Neural cell (in vitro differentiated cells): ENCODE measurements around the gene SLC10A1. TPM values are rescaled to one million over a fixed set of nuclear protein-coding genes. Genes with fewer than 3 reads are reported as not detected.

ENCODE experiments used
- H2AFZ ChIP-seq: fragments of 200-600, 300-800 bp; sonication (generic), shearing (Covaris generic); 2 replicates; pipeline ENCODE4 v1.6.0; 2014; ENCODE audit warnings: low read depth, mild to moderate bottlenecking, antibody characterized with exemption, low read length, moderate library complexity
- H3F3A ChIP-seq: fragments of 200-600 bp; shearing (Covaris generic); 2 replicates; pipeline ENCODE4 v1.6.1; 2016; ENCODE audit warnings: mild to moderate bottlenecking, moderate library complexity, mixed read lengths, antibody characterized with exemption, low read length; ENCODE audit not compliant: insufficient read depth, poor library complexity, severe bottlenecking
- H3K27ac ChIP-seq: fragments of 200-600, 300-800 bp; sonication (generic), shearing (Covaris generic); 2 replicates; pipeline ENCODE4 v1.5.1; 2014; ENCODE audit warnings: mild to moderate bottlenecking, low read length, moderate library complexity
- H3K27me3 ChIP-seq: fragments of 300-800, 200-600 bp; sonication (generic), shearing (Covaris generic); 2 replicates; pipeline ENCODE4 v1.6.0; 2014; ENCODE audit warnings: mild to moderate bottlenecking, low read depth, low read length, moderate library complexity; ENCODE audit not compliant: insufficient read depth
- H3K36me3 ChIP-seq: fragments of 300-800, 200-600 bp; sonication (generic), shearing (Covaris generic); 2 replicates; pipeline ENCODE4 v1.5.1; 2014; ENCODE audit warnings: mild to moderate bottlenecking, antibody characterized with exemption, low read length, moderate library complexity; ENCODE audit not compliant: insufficient read depth
- H3K4me2 ChIP-seq: fragments of 300-800, 200-600 bp; sonication (generic), shearing (Covaris generic); 2 replicates; pipeline ENCODE4 v1.6.0; 2014; ENCODE audit warnings: mild to moderate bottlenecking, low read length
- H3K4me3 ChIP-seq: fragments of 300-800, 200-600 bp; sonication (generic), shearing (Covaris generic); 2 replicates; pipeline ENCODE4 v1.5.1; 2014; ENCODE audit warnings: mild to moderate bottlenecking, low read length, moderate library complexity
- H3K79me2 ChIP-seq: fragments of 200-600 bp; shearing (Covaris generic); replicated peaks from 2 replicates; pipeline ENCODE4 v1.6.0; 2014; ENCODE audit warnings: mild to moderate bottlenecking, low read length, moderate library complexity; ENCODE audit not compliant: insufficient read depth
- H3K9ac ChIP-seq: fragments of 300-800, 200-600 bp; sonication (generic), shearing (Covaris generic); 2 replicates; pipeline ENCODE4 v1.6.1; 2016; ENCODE audit warnings: mild to moderate bottlenecking, low read length, mixed read lengths
- H3K9me2 ChIP-seq: fragments of 200-600 bp; shearing (Covaris generic); 2 replicates; pipeline ENCODE4 v1.6.1; 2016; ENCODE audit warnings: mild to moderate bottlenecking, low read length, mixed read lengths; ENCODE audit not compliant: insufficient read depth
- H3K9me3 ChIP-seq: fragments of 200-600, 300-800 bp; sonication (generic), shearing (Covaris generic); 2 replicates; pipeline ENCODE4 v1.6.1; 2016; ENCODE audit warnings: mild to moderate bottlenecking, mixed run types, low read length, moderate library complexity, mixed read lengths
- H4K20me1 ChIP-seq: fragments of 200-600 bp; shearing (Covaris generic); 2 replicates; pipeline ENCODE4 v1.6.1; 2016; ENCODE audit warnings: mild to moderate bottlenecking, mixed run types; ENCODE audit not compliant: insufficient read depth
- CTCF ChIP-seq: fragments of 450-650 bp; IDR thresholded peaks from 2 replicates; pipeline ENCODE4 v1.5.1; 2014; ENCODE audit warnings: antibody characterized with exemption, mild to moderate bottlenecking, moderate library complexity; ENCODE audit not compliant: poor library complexity, severe bottlenecking
- EP300 ChIP-seq: fragments of 450-650 bp; conservative IDR thresholded peaks from 2 replicates; pipeline ENCODE4 v1.6.1; 2014; ENCODE audit warnings: antibody characterized with exemption, mild to moderate bottlenecking, moderate library complexity; ENCODE audit not compliant: poor library complexity, severe bottlenecking
- EZH2 ChIP-seq: fragments of 200-600, 300-800 bp; shearing (Covaris generic), sonication (generic); IDR thresholded peaks from 2 replicates; pipeline ENCODE4 v1.6.1; 2014; ENCODE audit warnings: antibody characterized with exemption, low read length, borderline replicate concordance, mild to moderate bottlenecking; ENCODE audit not compliant: insufficient read depth, poor library complexity, severe bottlenecking
- MXI1 ChIP-seq: fragments of 450-650 bp; conservative IDR thresholded peaks from 2 replicates; pipeline ENCODE4 v1.6.1; 2014; ENCODE audit warnings: antibody characterized with exemption, mild to moderate bottlenecking; ENCODE audit not compliant: poor library complexity, severe bottlenecking
- POLR2AphosphoS5 ChIP-seq: IDR thresholded peaks from 2 replicates; pipeline ENCODE4 v1.6.1; 2012
- RAD21 ChIP-seq: fragments of 450-650 bp; conservative IDR thresholded peaks from 2 replicates; pipeline ENCODE4 v1.6.1; 2014; ENCODE audit warnings: antibody characterized with exemption, mild to moderate bottlenecking, moderate library complexity
- REST ChIP-seq: IDR thresholded peaks from 2 replicates; pipeline ENCODE4 v1.6.1; 2012; ENCODE audit warnings: borderline replicate concordance
- SMC3 ChIP-seq: fragments of 450-650 bp; conservative IDR thresholded peaks from 2 replicates; pipeline ENCODE4 v1.6.1; 2014; ENCODE audit warnings: antibody characterized with exemption, mild to moderate bottlenecking, moderate library complexity; ENCODE audit not compliant: poor library complexity
- TAF1 ChIP-seq: IDR thresholded peaks from 2 replicates; pipeline ENCODE4 v1.6.1; 2012; ENCODE audit warnings: low read depth
- polyA plus RNA-seq: library from polyadenylated mRNA; depleted of rRNA; stranded (reverse); fragments of >200 nt; gene quantifications from 2 replicates; pipeline ENCODE4 v1.2.3, GENCODE V29; 2014

Gene SLC10A1
- polyA plus RNA-seq, 1 donor from 2014 or later: not detected

GRCh38 chr14:69768873-69769272 lies 28.2 kb downstream of the SLC10A1 start:
- Histone ChIP-seq H4K20me1 (no peaks in the 10 kb centered on the region), H2AFZ (no peak overlapping the region), H3K27me3 (no peaks in the 10 kb centered on the region), H3K4me2 (peak overlapping the region; percentile 100), H3K27ac (no peak overlapping the region), H3K79me2 (peaks cover 23% of the 10 kb centered on the region), H3K4me3 (peak overlapping the region; percentile 93), H3K9me3 (no peaks in the 10 kb centered on the region), H3K9ac (peak overlapping the region; percentile 100), H3K36me3 (peaks cover 26% of the 10 kb centered on the region), H3F3A (no peaks in the 10 kb centered on the region), H3K9me2 (no peaks in the 10 kb centered on the region)
- no peak for TF ChIP-seq POLR2AphosphoS5
- TF ChIP-seq REST: no peak
- TF ChIP-seq TAF1: no peak
- no peak for TF ChIP-seq CTCF
- TF ChIP-seq EZH2: no peak
- no peak for TF ChIP-seq RAD21
- TF ChIP-seq EP300: no peak
- no peak for TF ChIP-seq MXI1
- no peak for TF ChIP-seq SMC3

GRCh38 chr14:69767369-69767999 lies 29.6 kb downstream of the SLC10A1 start:
- Histone ChIP-seq H3K9me3 (no peaks in the 10 kb centered on the region), H4K20me1 (no peaks in the 10 kb centered on the region), H3F3A (no peaks in the 10 kb centered on the region), H3K27ac (peak overlapping the region; percentile 100), H3K27me3 (no peaks in the 10 kb centered on the region), H3K4me2 (peak overlapping the region; percentile 100), H3K79me2 (peaks cover 23% of the 10 kb centered on the region), H3K36me3 (peaks cover 26% of the 10 kb centered on the region), H2AFZ (peak overlapping the region; percentile 91), H3K9ac (peak overlapping the region; percentile 100), H3K9me2 (no peaks in the 10 kb centered on the region), H3K4me3 (peak overlapping the region; percentile 93)
- TF ChIP-seq RAD21 (no peak), SMC3 (peak; percentile 25), POLR2AphosphoS5 (peak; percentile 96), MXI1 (peak; percentile 57), REST (peak; percentile 91), CTCF (no peak), EZH2 (no peak), EP300 (peak; percentile 55), TAF1 (peak; percentile 94)
